BLaER1 treated with 17β-estradiol and CSF1 and Interleukin-3, amounts not matched to agents 10 nM and 100 nM (cell line): ENCODE data around the gene TMEM131.
A peak's percentile ranks its signal among the peaks of the same experiment; 100 is the strongest.

Experiments
- H3K27ac ChIP-seq, 11 experiments: shearing (Covaris generic); formaldehyde crosslinking; 2 replicates each; pipeline ENCODE4 v1.8.1; 2022
- H3K27me3 ChIP-seq, 11 experiments: shearing (Covaris generic); formaldehyde crosslinking; 2 replicates each; pipeline ENCODE4 v1.8.1; 2022
- H3K36me3 ChIP-seq, 11 experiments: shearing (Covaris generic); formaldehyde crosslinking; 2 replicates each; pipeline ENCODE4 v1.8.1; 2022
- H3K4me1 ChIP-seq, 10 experiments: shearing (Covaris generic); formaldehyde crosslinking; 2 replicates each; pipeline ENCODE4 v1.8.1; 2022
- H3K4me2 ChIP-seq, 11 experiments: shearing (Covaris generic); formaldehyde crosslinking; 2 replicates each; pipeline ENCODE4 v1.8.1; 2022
- H3K4me3 ChIP-seq, 10 experiments: shearing (Covaris generic); formaldehyde crosslinking; 2 replicates each; pipeline ENCODE4 v1.8.1; 2022
- H3K9ac ChIP-seq, 11 experiments: shearing (Covaris generic); formaldehyde crosslinking; 2 replicates each; pipeline ENCODE4 v1.8.1; 2022
- H3K9me3 ChIP-seq, 11 experiments: shearing (Covaris generic); formaldehyde crosslinking; replicated peaks in 1 of 11; 2 replicates each; pipeline ENCODE4 v1.8.1; 2022
- H4K20me1 ChIP-seq, 11 experiments: shearing (Covaris generic); formaldehyde crosslinking; 2 replicates each; pipeline ENCODE4 v1.8.1; 2022
- Cebpa-rat ChIP-seq, 11 experiments: shearing (Covaris generic); IDR thresholded peaks; 2 replicates each; pipeline ENCODE4 v1.8.1; 2022

The TMEM131 gene

GRCh38 chr2:97792416-97792815, 203.3 kb downstream of the TMEM131 start:
- Histone ChIP-seq H3K9ac (no peak overlapping the region), H4K20me1 (no peaks in the 10 kb centered on the region), H3K4me1 (peaks cover 0 to 24% (median 13%) of the 10 kb centered on the region in 10 experiments; a peak in 13 of 20 replicates), H3K27me3 (no peaks in the 10 kb centered on the region), H3K9me3 (peaks cover 3 to 22% (median 17%) of the 10 kb centered on the region in 11 experiments; a peak in 15 of 22 replicates), H3K4me2 (no peak overlapping the region), H3K36me3 (peaks cover 42 to 96% (median 66%) of the 10 kb centered on the region in 11 experiments), H3K27ac (no peak overlapping the region), H3K4me3 (no peak overlapping the region)
- no peak for TF ChIP-seq Cebpa-rat (IDR thresholded peaks at IDR 0.05)

DNA sequence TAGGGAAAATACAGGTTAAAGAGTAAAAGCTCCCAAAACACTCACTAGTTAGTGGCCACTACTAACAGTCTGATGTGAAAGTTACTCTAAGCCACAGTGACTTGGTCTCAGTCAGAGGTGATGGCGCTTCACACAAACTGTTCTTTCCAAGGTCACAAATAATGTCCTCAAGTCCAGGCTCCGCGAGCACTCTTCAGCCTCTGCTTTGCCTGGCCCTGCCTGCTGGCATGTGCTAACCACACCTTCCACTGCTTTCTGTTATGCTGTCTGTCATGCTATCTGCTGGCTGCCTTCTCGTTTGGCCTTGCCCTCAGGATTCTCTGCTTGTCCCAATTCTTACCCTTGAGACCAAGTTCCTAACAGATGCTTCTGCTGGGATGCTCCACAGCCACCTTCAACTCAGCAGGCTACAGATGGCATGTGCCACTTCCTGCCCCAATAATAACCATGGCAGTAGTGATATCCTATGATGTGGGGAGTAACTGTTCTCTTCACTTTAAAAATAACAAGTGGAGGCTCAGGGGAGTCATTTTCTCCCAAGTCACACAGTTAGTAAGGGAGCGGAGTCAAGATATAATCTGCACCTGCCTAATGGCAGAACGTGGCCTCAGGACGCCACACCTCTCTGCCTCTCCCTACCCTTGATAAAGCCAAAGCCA, 206.6 kb downstream of the TMEM131 start:
- H3K36me3 ChIP-seq = peaks cover 35 to 87% (median 66%) of the 10 kb centered on the region in 11 experiments
- H3K4me1 ChIP-seq = peaks cover 0 to 24% (median 13%) of the 10 kb centered on the region in 10 experiments; a peak in 13 of 20 replicates
- TF ChIP-seq Cebpa-rat (IDR thresholded peaks at IDR 0.05) = no peak
- H3K9ac ChIP-seq = no peak overlapping the region
- H3K27ac ChIP-seq = no peak overlapping the region
- H4K20me1 ChIP-seq = no peaks in the 10 kb centered on the region
- H3K4me2 ChIP-seq = peak overlapping the region in 7 of 11 experiments; percentile 21 to 79 (median 66); a peak in 15 of 22 replicates
- no peak overlapping the region for H3K4me3 ChIP-seq
- peaks cover 3 to 22% (median 17%) of the 10 kb centered on the region in 11 experiments; a peak in 15 of 22 replicates for H3K9me3 ChIP-seq
- no peaks in the 10 kb centered on the region for H3K27me3 ChIP-seq

DNA sequence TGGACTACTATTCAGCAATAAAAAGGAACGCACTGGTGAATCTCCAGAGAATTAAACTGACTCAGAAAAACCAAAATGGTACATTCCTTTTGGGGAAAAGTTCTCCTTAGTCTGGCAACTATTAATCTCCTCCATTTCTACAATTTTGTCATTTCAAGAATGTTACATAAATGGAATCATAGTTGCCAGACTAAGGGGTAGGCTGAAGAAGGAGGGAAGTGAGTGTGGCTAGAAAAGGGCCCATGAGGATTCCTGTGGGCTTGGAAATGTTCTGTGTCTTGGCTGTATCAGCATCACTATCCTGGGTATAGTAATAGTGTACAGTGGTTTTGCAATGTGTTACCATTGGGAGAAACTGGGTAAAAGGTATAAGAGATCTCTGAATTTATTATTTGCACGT, 209.9 kb downstream of the TMEM131 start:
- H3K9me3 ChIP-seq = peaks cover 0 to 6% (median under 1%) of the 10 kb centered on the region in 11 experiments; a peak in 6 of 22 replicates
- H3K27ac ChIP-seq = no peak overlapping the region
- no peak for TF ChIP-seq Cebpa-rat (IDR thresholded peaks at IDR 0.05)
- no peak overlapping the region for H3K4me2 ChIP-seq
- peaks cover 0 to 5% (median 0%) of the 10 kb centered on the region in 11 experiments; a peak in 1 of 22 replicates for H4K20me1 ChIP-seq
- H3K27me3 ChIP-seq = no peaks in the 10 kb centered on the region
- H3K9ac ChIP-seq = no peak overlapping the region
- H3K36me3 ChIP-seq = peaks cover 15 to 75% (median 55%) of the 10 kb centered on the region in 11 experiments
- H3K4me1 ChIP-seq = peaks cover 0 to 24% (median 13%) of the 10 kb centered on the region in 10 experiments; a peak in 13 of 20 replicates
- H3K4me3 ChIP-seq = no peak overlapping the region

DNA sequence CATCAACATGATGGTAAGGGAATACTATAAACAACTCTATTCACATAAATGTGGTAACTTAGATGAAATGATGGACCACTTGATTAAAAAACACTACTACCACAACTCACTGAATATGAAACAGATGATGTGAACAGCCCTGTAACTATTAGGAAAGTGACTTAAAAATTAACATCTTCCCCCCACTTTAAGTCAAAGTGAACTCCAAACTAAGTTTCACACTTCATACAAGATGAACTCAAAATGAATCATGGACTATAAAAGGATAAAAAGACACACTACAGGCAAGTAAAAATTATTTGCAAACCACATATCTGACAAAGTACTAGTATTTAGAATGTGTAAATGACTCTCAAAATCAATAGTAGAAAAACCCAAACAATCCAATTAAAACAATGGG, 210.8 kb downstream of the TMEM131 start:
- H3K27ac ChIP-seq = no peak overlapping the region
- peaks cover 0 to 4% (median 0%) of the 10 kb centered on the region in 11 experiments; a peak in 2 of 22 replicates for H3K9me3 ChIP-seq
- no peak for TF ChIP-seq Cebpa-rat (IDR thresholded peaks at IDR 0.05)
- no peak overlapping the region for H3K9ac ChIP-seq
- H3K36me3 ChIP-seq = peaks cover 13 to 75% (median 55%) of the 10 kb centered on the region in 11 experiments
- H3K4me2 ChIP-seq = no peak overlapping the region
- H3K4me1 ChIP-seq = peaks cover 0 to 21% (median 10%) of the 10 kb centered on the region in 10 experiments; a peak in 13 of 20 replicates
- no peaks in the 10 kb centered on the region for H3K27me3 ChIP-seq
- peaks cover 0 to 5% (median 0%) of the 10 kb centered on the region in 11 experiments; a peak in 1 of 22 replicates for H4K20me1 ChIP-seq
- H3K4me3 ChIP-seq = no peak overlapping the region

DNA sequence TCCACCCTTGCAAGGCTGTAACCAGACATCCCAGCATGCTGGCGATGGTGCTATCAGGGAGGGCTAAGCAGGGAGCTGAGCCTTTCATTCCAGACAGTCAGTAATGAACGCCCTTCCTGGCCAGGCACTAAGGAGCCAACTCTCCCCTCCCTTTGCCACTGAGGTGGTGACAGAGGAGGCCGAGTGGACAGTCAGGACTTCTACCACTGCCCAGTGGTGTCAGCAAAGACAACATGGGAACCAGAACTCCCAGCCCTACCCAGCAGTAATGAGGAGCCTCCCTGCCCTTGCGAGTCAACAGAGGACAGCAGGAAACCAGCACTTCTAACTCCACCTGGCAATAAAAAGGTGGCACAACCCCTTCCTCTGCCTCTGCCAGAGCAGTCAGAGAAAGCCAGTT, 213.8 kb downstream of the TMEM131 start:
- peaks cover 0 to 4% (median 0%) of the 10 kb centered on the region in 11 experiments; a peak in 2 of 22 replicates for H3K9me3 ChIP-seq
- H4K20me1 ChIP-seq = peaks cover 0 to 5% (median 0%) of the 10 kb centered on the region in 11 experiments; a peak in 1 of 22 replicates
- no peak overlapping the region for H3K4me2 ChIP-seq
- no peak for TF ChIP-seq Cebpa-rat (IDR thresholded peaks at IDR 0.05)
- H3K9ac ChIP-seq = no peak overlapping the region
- peaks cover 0 to 8% (median 0%) of the 10 kb centered on the region in 10 experiments; a peak in 1 of 20 replicates for H3K4me1 ChIP-seq
- peaks cover 24 to 69% (median 52%) of the 10 kb centered on the region in 11 experiments for H3K36me3 ChIP-seq
- H3K4me3 ChIP-seq = no peak overlapping the region
- no peak overlapping the region for H3K27ac ChIP-seq
- H3K27me3 ChIP-seq = no peaks in the 10 kb centered on the region

GRCh38 chr2:97779141-97779540, 216.6 kb downstream of the TMEM131 start:
- peaks cover 0 to 5% (median 0%) of the 10 kb centered on the region in 11 experiments; a peak in 1 of 22 replicates for H4K20me1 ChIP-seq
- peaks cover 0 to 4% (median 0%) of the 10 kb centered on the region in 11 experiments; a peak in 2 of 22 replicates for H3K9me3 ChIP-seq
- no peak overlapping the region for H3K9ac ChIP-seq
- no peak overlapping the region for H3K4me3 ChIP-seq
- no peak overlapping the region for H3K27ac ChIP-seq
- H3K27me3 ChIP-seq = no peaks in the 10 kb centered on the region
- H3K36me3 ChIP-seq = peaks cover 49 to 82% (median 67%) of the 10 kb centered on the region in 11 experiments
- H3K4me1 ChIP-seq = peaks cover 0 to 13% (median 0%) of the 10 kb centered on the region in 10 experiments; a peak in 2 of 20 replicates
- 0 out of 22 replicates have a peak overlapping the region, but pooled peaks of 1 of the 11 experiments have one; percentile 2 for H3K4me2 ChIP-seq
- TF ChIP-seq Cebpa-rat (IDR thresholded peaks at IDR 0.05) = no peak

DNA sequence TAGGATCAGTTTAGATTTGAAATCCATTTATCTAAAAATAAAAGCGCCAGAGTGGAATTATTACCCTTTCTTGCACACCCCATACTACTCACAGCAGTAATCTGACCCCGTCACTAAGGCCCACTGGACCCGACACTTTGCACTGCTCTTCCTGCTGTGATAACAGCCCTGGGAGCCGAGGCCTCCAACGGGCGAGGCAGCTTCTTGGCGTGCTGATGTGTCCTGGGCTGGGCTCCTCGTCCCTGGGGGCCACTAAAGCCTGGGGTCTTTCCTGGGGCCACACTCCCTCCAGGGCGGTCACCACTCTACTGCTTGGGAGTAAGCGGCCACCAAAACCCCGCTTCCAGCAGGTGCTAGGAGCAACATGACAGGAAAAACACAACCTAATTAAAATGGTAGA, 220.7 kb downstream of the TMEM131 start:
- H3K27ac ChIP-seq = no peak overlapping the region
- no peak overlapping the region for H3K4me2 ChIP-seq
- H3K9ac ChIP-seq = no peak overlapping the region
- H4K20me1 ChIP-seq = 0 out of 22 replicates have a peak, but pooled peaks cover 0 to 2% (median 0%) of the 10 kb centered on the region in 11 experiments
- 0 out of 22 replicates have a peak, but pooled peaks cover 0 to 3% (median 0%) of the 10 kb centered on the region in 11 experiments for H3K9me3 ChIP-seq
- peaks cover 0 to 21% (median 0%) of the 10 kb centered on the region in 10 experiments; a peak in 4 of 20 replicates for H3K4me1 ChIP-seq
- no peak for TF ChIP-seq Cebpa-rat (IDR thresholded peaks at IDR 0.05)
- H3K36me3 ChIP-seq = peaks cover 63 to 96% (median 82%) of the 10 kb centered on the region in 11 experiments
- no peak overlapping the region for H3K4me3 ChIP-seq
- no peaks in the 10 kb centered on the region for H3K27me3 ChIP-seq

DNA sequence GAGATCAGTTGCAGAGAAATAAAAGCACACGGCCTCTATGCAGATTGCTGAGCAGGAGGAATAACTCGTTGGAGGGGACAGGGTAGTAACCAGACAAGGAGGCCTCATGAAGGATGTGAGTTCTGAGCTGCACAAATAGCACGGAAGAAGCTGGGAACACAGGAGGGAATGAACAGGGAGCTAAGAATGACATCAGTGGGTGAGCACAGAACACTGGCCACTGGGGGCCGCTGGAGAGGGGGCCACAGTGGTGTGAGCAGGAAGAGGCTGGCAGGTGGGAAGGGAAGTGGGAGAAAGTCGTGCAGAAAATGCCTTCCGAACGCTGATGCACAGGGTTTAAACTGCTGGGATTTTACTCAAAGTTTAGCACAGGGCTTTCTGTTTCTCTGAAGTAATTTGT, 221.3 kb downstream of the TMEM131 start:
- 0 out of 22 replicates have a peak, but pooled peaks cover 0 to 3% (median 0%) of the 10 kb centered on the region in 11 experiments for H3K9me3 ChIP-seq
- H3K4me1 ChIP-seq = peaks cover 0 to 24% (median 2%) of the 10 kb centered on the region in 10 experiments; a peak in 10 of 20 replicates
- H3K9ac ChIP-seq = no peak overlapping the region
- H4K20me1 ChIP-seq = 0 out of 22 replicates have a peak, but pooled peaks cover 0 to 2% (median 0%) of the 10 kb centered on the region in 11 experiments
- no peak overlapping the region for H3K4me2 ChIP-seq
- TF ChIP-seq Cebpa-rat (IDR thresholded peaks at IDR 0.05) = no peak
- no peak overlapping the region for H3K27ac ChIP-seq
- H3K4me3 ChIP-seq = no peak overlapping the region
- no peaks in the 10 kb centered on the region for H3K27me3 ChIP-seq
- peaks cover 59 to 96% (median 75%) of the 10 kb centered on the region in 11 experiments for H3K36me3 ChIP-seq

GRCh38 chr2:97770445-97770844, 225.3 kb downstream of the TMEM131 start:
- Histone ChIP-seq H3K4me1 (peaks cover 0 to 58% (median 40%) of the 10 kb centered on the region in 10 experiments; a peak in 18 of 20 replicates), H3K9ac (no peak overlapping the region), H3K27me3 (no peaks in the 10 kb centered on the region)

More at GRCh38 chr2:97770445-97770844, 225.3 kb downstream of the TMEM131 start:
- no peak overlapping the region for H3K4me3 ChIP-seq
- no peak overlapping the region for H3K4me2 ChIP-seq
- no peak for TF ChIP-seq Cebpa-rat (IDR thresholded peaks at IDR 0.05)
- H3K36me3 ChIP-seq = peaks cover 44 to 96% (median 62%) of the 10 kb centered on the region in 11 experiments
- no peak overlapping the region for H3K27ac ChIP-seq
- H4K20me1 ChIP-seq = 0 out of 22 replicates have a peak, but pooled peaks cover 0 to 2% (median 0%) of the 10 kb centered on the region in 11 experiments
- no peaks in the 10 kb centered on the region for H3K9me3 ChIP-seq
